ENCODE data around the gene STMN1. TPM values are rescaled to one million over a fixed set of nuclear protein-coding genes. Genes with fewer than 3 reads are reported as not detected.

The STMN1 gene
- total and polyA plus RNA-seq, 9 of the 15 experiments (the other 6 are each of a cell fraction or from before 2014, with no cell fraction given), result 269 to 2,153 (median 595) TPM

DNA sequence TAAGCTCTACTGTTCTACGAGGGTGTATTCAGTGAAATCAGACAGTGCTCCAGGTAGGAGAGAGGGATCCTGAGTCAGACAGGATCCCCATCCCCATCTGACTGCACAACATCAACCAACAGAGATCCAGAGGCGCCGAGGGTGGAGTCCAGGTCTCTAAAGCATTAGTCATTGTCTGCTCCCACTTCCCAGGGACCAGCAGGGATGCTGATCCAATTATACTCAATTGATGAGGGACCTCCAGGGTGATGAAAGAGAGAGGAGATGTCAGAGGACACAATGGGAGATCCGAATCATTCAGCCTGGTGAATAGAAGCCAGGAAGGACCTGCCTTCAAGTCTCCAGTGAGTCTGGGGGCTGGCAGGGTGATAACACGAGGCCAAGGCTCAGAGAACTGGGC is 39.5 kb upstream of the STMN1 start:
- Histone ChIP-seq H3K27me3 (ENCODE audit: control insufficient read depth in 2 of 2, insufficient read depth in 2 of 2, low read length in 2 of 2) (no peaks in the 10 kb centered on the region), H3K4me2 (ENCODE audit: insufficient read depth, low read length) (no peak overlapping the region), H2AFZ (ENCODE audit: low read depth, low read length) (no peak overlapping the region), H3K9ac (ENCODE audit: insufficient read depth in 1 of 2, low read depth in 2 of 2, low read length in 2 of 2) (no peak overlapping the region), H3K27ac (ENCODE audit: extremely low read depth, low read depth, low read length) (no peak overlapping the region), H3K9me1 (ENCODE audit: control insufficient read depth, insufficient read depth, low read length) (no peaks in the 10 kb centered on the region), H3K79me2 (ENCODE audit: control insufficient read depth, insufficient read depth, low read length) (no peaks in the 10 kb centered on the region), H3K36me3 (ENCODE audit: control insufficient read depth, insufficient read depth, low read length) (no peaks in the 10 kb centered on the region), H3K4me3 (no peak overlapping the region), H3K9me3 (replicated peaks; ENCODE audit: control insufficient read depth, insufficient read depth, low read depth, low read length) (peaks cover 10% of the 10 kb centered on the region), H3K4me1 (replicated peaks in 1 of 2; ENCODE audit: control insufficient read depth in 2 of 2, insufficient read depth in 2 of 2, low read length in 2 of 2) (no peaks in the 10 kb centered on the region; a peak in 1 of 5 replicates), H4K20me1 (replicated peaks; ENCODE audit: control insufficient read depth, insufficient read depth, low read length) (no peaks in the 10 kb centered on the region)
- CTCF ChIA-PET (ENCODE audit: low intra/inter-chr PET ratio), result no interaction called here
- BruUV-seq (replicated peaks), result no TSS peak
- intact Hi-C loops (cut with micrococcal nuclease), result no loop called here
- in situ Hi-C loops (cut with MboI), result no loop called here
- POLR2A ChIA-PET, result interaction anchor here (0.6 to 3.7 kb wide), 4 partner anchors 11 to 159 kb away, joined by 3 to 18 read pairs (median 4); no protein-coding TSS in a partner anchor
- TF ChIP-seq NR2F6 (CRISPR knock-in tag; IDR thresholded peaks at IDR 0.05) (no peak), SIX5 (IDR thresholded peaks at IDR 0.05; ENCODE audit: borderline replicate concordance in 1 of 2, insufficient read depth in 1 of 2, low read depth in 1 of 2, low read length in 2 of 2) (no peak)
- TF ChIP-seq, protein P1, sequence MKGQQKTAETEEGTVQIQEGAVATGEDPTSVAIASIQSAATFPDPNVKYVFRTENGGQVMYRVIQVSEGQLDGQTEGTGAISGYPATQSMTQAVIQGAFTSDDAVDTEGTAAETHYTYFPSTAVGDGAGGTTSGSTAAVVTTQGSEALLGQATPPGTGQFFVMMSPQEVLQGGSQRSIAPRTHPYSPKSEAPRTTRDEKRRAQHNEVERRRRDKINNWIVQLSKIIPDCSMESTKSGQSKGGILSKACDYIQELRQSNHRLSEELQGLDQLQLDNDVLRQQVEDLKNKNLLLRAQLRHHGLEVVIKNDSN (CRISPR knock-in tag; IDR thresholded peaks at IDR 0.05), result no peak
- no peak for DNase-seq (ENCODE audit: extremely low read depth in 1 of 4, low spot score in 3 of 4)
- WGBS (ENCODE audit: insufficient coverage, low coverage, missing lambda C conversion rate), result 53% methylated on average over 5 of the region's 5 CpGs
- no peak for FAIRE-seq
- ATAC-seq, result no peak

DNA sequence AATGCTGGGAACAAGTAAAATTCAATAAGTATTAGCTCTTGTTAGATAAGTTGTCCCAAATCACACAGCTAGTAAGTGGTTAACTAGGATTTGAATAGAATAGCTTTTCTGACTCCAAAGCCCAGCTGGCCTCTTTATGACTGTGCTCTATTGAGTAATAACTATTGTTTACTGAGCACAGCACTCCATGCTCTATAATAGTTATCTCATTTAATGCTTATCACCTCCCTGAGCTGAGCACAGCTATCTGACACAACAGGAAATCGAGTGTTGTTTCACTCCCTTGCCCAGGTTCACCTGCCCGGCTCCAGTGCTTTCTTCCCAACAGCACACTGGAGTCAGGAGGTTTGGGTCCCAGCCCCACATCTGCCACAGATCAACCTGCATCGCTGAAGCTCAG is 38.8 kb upstream of the STMN1 start:
- in situ Hi-C loops (cut with MboI) (no loop called here), intact Hi-C loops (cut with micrococcal nuclease) (no loop called here)
- no peak overlapping the region for H3K4me2 ChIP-seq (ENCODE audit: insufficient read depth, low read length)
- H3K27ac ChIP-seq (ENCODE audit: extremely low read depth, low read depth, low read length), result no peak overlapping the region
- no peak for TF ChIP-seq KLF6 (CRISPR knock-in tag; IDR thresholded peaks at IDR 0.05; ENCODE audit: borderline replicate concordance)
- peak; percentile 25; the same call in 1 of the 2 replicates for TF ChIP-seq CBFA2T3 (IDR thresholded peaks at IDR 0.05)
- no peak for TF ChIP-seq CEBPG (CRISPR knock-in tag; IDR thresholded peaks at IDR 0.05)
- TF ChIP-seq CEBPG (tag; conservative IDR thresholded peaks at IDR 0.05 in 1 of 2, IDR thresholded peaks at IDR 0.05 in 1 of 2), result 0 out of 4 replicates have a peak, but pooled peaks of 1 of the 2 experiments have one; percentile 30
- TF ChIP-seq RFX1 (IDR thresholded peaks at IDR 0.05), result no peak
- no peaks in the 10 kb centered on the region for H3K27me3 ChIP-seq (ENCODE audit: control insufficient read depth in 2 of 2, insufficient read depth in 2 of 2, low read length in 2 of 2)
- H3K9me1 ChIP-seq (ENCODE audit: control insufficient read depth, insufficient read depth, low read length), result no peaks in the 10 kb centered on the region
- no peak for DNase-seq (ENCODE audit: extremely low read depth in 1 of 4, low spot score in 3 of 4)
- POLR2A ChIA-PET, result interaction anchor here (0.8 to 3.7 kb wide), 5 partner anchors 10 to 49 kb away, joined by 3 to 18 read pairs (median 5); no protein-coding TSS in a partner anchor
- no peaks in the 10 kb centered on the region; a peak in 1 of 5 replicates for H3K4me1 ChIP-seq (replicated peaks in 1 of 2; ENCODE audit: control insufficient read depth in 2 of 2, insufficient read depth in 2 of 2, low read length in 2 of 2)
- H4K20me1 ChIP-seq (replicated peaks; ENCODE audit: control insufficient read depth, insufficient read depth, low read length), result no peaks in the 10 kb centered on the region
- ATAC-seq, result no peak
- no peak overlapping the region for H3K4me3 ChIP-seq
- CTCF ChIA-PET (ENCODE audit: low intra/inter-chr PET ratio), result no interaction called here
- peaks cover 10% of the 10 kb centered on the region for H3K9me3 ChIP-seq (replicated peaks; ENCODE audit: control insufficient read depth, insufficient read depth, low read depth, low read length)
- no peaks in the 10 kb centered on the region for H3K79me2 ChIP-seq (ENCODE audit: control insufficient read depth, insufficient read depth, low read length)
- H2AFZ ChIP-seq (ENCODE audit: low read depth, low read length), result no peak overlapping the region
- WGBS (ENCODE audit: insufficient coverage, low coverage, missing lambda C conversion rate), result 27% methylated on average over 3 of the region's 3 CpGs
- no peak overlapping the region for H3K9ac ChIP-seq (ENCODE audit: insufficient read depth in 1 of 2, low read depth in 2 of 2, low read length in 2 of 2)
- FAIRE-seq, result no peak
- BruUV-seq (replicated peaks), result no TSS peak
- no peaks in the 10 kb centered on the region for H3K36me3 ChIP-seq (ENCODE audit: control insufficient read depth, insufficient read depth, low read length)
